H9 (cell line): ENCODE results near the gene STAP2. TPM values are rescaled to one million over a fixed set of nuclear protein-coding genes. Genes with fewer than 3 reads are reported as not detected.
A peak's percentile ranks its signal among the peaks of the same experiment; 100 is the strongest.

Source experiments
- DNase-seq: peaks from one replicate; pipeline ENCODE4 v3.0.0-alpha.2; 2017
- H2AFZ ChIP-seq: one replicate; pipeline ENCODE4 v1.6.1; 2013; ENCODE audit warnings: mild to moderate bottlenecking, low read length, control low read depth, moderate library complexity
- H2AK5ac ChIP-seq: 2 replicates; pipeline ENCODE4 v1.6.1; 2013; ENCODE audit warnings: low read length, control low read depth, mixed read lengths; ENCODE audit not compliant: insufficient read length
- H2BK120ac ChIP-seq: one replicate; pipeline ENCODE4 v1.6.1; 2013; ENCODE audit warnings: low read depth, mild to moderate bottlenecking, low read length, control low read depth, inconsistent platforms; ENCODE audit not compliant: poor library complexity, severe bottlenecking
- H2BK12ac ChIP-seq: 2 replicates; pipeline ENCODE4 v1.6.1; 2013; ENCODE audit warnings: low read length, control low read depth, mixed read lengths, low read depth; ENCODE audit not compliant: insufficient read length
- H2BK15ac ChIP-seq: 2 replicates; pipeline ENCODE4 v1.6.1; 2013; ENCODE audit warnings: low read depth, low read length, control low read depth
- H2BK20ac ChIP-seq: one replicate; pipeline ENCODE4 v1.6.1; 2013; ENCODE audit warnings: low read depth, mild to moderate bottlenecking, low read length, control low read depth, inconsistent platforms; ENCODE audit not compliant: poor library complexity, severe bottlenecking
- H2BK5ac ChIP-seq: 2 replicates; pipeline ENCODE4 v1.6.1; 2013; ENCODE audit warnings: low read length, control low read depth, mixed read lengths; ENCODE audit not compliant: insufficient read length
- H3K14ac ChIP-seq: 2 replicates; pipeline ENCODE4 v1.6.1; 2013; ENCODE audit warnings: low read length, control low read depth; ENCODE audit not compliant: insufficient read depth
- H3K18ac ChIP-seq: 2 replicates; pipeline ENCODE4 v1.6.1; 2013; ENCODE audit warnings: low read depth, mild to moderate bottlenecking, mixed read lengths, low read length, control low read depth; ENCODE audit not compliant: insufficient read length
- H3K23ac ChIP-seq: 2 replicates; pipeline ENCODE4 v1.6.1; 2013; ENCODE audit warnings: low read length, control low read depth, mixed read lengths, low read depth; ENCODE audit not compliant: insufficient read length
- H3K23me2 ChIP-seq: 2 replicates; pipeline ENCODE4 v1.6.1; 2013; ENCODE audit warnings: low read depth, mild to moderate bottlenecking, mixed read lengths, low read length, control low read depth; ENCODE audit not compliant: insufficient read length, poor library complexity, severe bottlenecking
- H3K27ac ChIP-seq: 2 replicates; pipeline ENCODE4 v1.5.1; 2013; ENCODE audit warnings: low read length, control low read depth, mixed read lengths, low read depth; ENCODE audit not compliant: insufficient read length
- H3K27me3 ChIP-seq: 2 replicates; pipeline ENCODE4 v1.6.1; 2013; ENCODE audit warnings: low read length, control low read depth, inconsistent platforms; ENCODE audit not compliant: insufficient read depth
- H3K4ac ChIP-seq: 2 replicates; pipeline ENCODE4 v1.6.1; 2013; ENCODE audit warnings: low read depth, mild to moderate bottlenecking, control low read depth, inconsistent platforms, low read length, moderate library complexity
- H3K4me1 ChIP-seq: 2 replicates; pipeline ENCODE4 v1.6.1; 2013; ENCODE audit warnings: low read length, control low read depth, inconsistent platforms; ENCODE audit not compliant: insufficient read depth
- H3K4me2 ChIP-seq: 2 replicates; pipeline ENCODE4 v1.6.1; 2013; ENCODE audit warnings: low read length, control low read depth, mixed read lengths; ENCODE audit not compliant: insufficient read length, insufficient read depth
- H3K56ac ChIP-seq: 2 replicates; pipeline ENCODE4 v1.6.1; 2013; ENCODE audit warnings: low read depth, mild to moderate bottlenecking, mixed read lengths, low read length, control low read depth; ENCODE audit not compliant: insufficient read length
- H3K79me1 ChIP-seq: 2 replicates; pipeline ENCODE4 v1.6.1; 2013; ENCODE audit warnings: low read depth, mild to moderate bottlenecking, moderate library complexity, low read length, control low read depth, inconsistent platforms; ENCODE audit not compliant: insufficient read depth, poor library complexity, severe bottlenecking
- H3K79me2 ChIP-seq: 2 replicates; pipeline ENCODE4 v1.6.1; 2013; ENCODE audit warnings: low read length, control low read depth, inconsistent platforms; ENCODE audit not compliant: insufficient read depth
- H3K9ac ChIP-seq: 2 replicates; pipeline ENCODE4 v1.6.1; 2013; ENCODE audit warnings: low read length, control low read depth, mixed read lengths; ENCODE audit not compliant: insufficient read length; ENCODE audit errors: extremely low read depth
- H3K9me3 ChIP-seq: one replicate; pipeline ENCODE4 v1.6.1; 2013; ENCODE audit warnings: low read depth, low read length, inconsistent platforms; ENCODE audit not compliant: control insufficient read depth
- H3T11ph ChIP-seq: one replicate; pipeline ENCODE4 v1.6.1; 2013; ENCODE audit warnings: mild to moderate bottlenecking, low read length, control low read depth, inconsistent platforms
- H4K20me1 ChIP-seq: one replicate; pipeline ENCODE4 v1.6.1; 2013; ENCODE audit not compliant: control insufficient read depth, insufficient read length, insufficient read depth
- H4K5ac ChIP-seq: 2 replicates; pipeline ENCODE4 v1.6.1; 2013; ENCODE audit warnings: low read depth, mild to moderate bottlenecking, mixed read lengths, low read length, control low read depth; ENCODE audit not compliant: insufficient read length
- H4K8ac ChIP-seq: replicated peaks from 2 replicates; pipeline ENCODE4 v1.6.1; 2013; ENCODE audit warnings: low read length, control low read depth, mixed read lengths, low read depth; ENCODE audit not compliant: insufficient read length
- H4K91ac ChIP-seq: 2 replicates; pipeline ENCODE4 v1.6.1; 2013; ENCODE audit warnings: low read depth, mild to moderate bottlenecking, moderate library complexity, mixed read lengths, low read length, control low read depth; ENCODE audit not compliant: insufficient read length
- H3K27ac Mint-ChIP-seq, 3 experiments: 2 replicates in 2 of 3; 3 replicates in 1 of 3; pipeline ENCODE4 v1.8.0; 2020 to 2021; ENCODE audit warnings: mixed read lengths in 3 of 3, mild to moderate bottlenecking in 1 of 3, moderate library complexity in 1 of 3
- H3K27me3 Mint-ChIP-seq: 2 replicates; pipeline ENCODE4 v1.8.0; 2021; ENCODE audit warnings: low read depth, mild to moderate bottlenecking, moderate library complexity, mixed read lengths
- H3K36me3 Mint-ChIP-seq, 3 experiments: 2 replicates in 2 of 3; 3 replicates in 1 of 3; pipeline ENCODE4 v1.8.0; 2020 to 2021; ENCODE audit warnings: low read depth in 3 of 3, mixed read lengths in 3 of 3; ENCODE audit not compliant: insufficient read depth in 1 of 3
- H3K4me1 Mint-ChIP-seq, 2 experiments: 2 replicates each; pipeline ENCODE4 v1.8.0; 2020; ENCODE audit warnings: mixed read lengths in 2 of 2
- H3K4me3 Mint-ChIP-seq, 2 experiments: 2 replicates in 1 of 2; 3 replicates in 1 of 2; pipeline ENCODE4 v1.8.0; 2020 to 2021; ENCODE audit warnings: mild to moderate bottlenecking in 2 of 2, mixed read lengths in 2 of 2, moderate library complexity in 1 of 2
- H3K9me3 Mint-ChIP-seq, 2 experiments: 2 replicates in 1 of 2; 3 replicates in 1 of 2; pipeline ENCODE4 v1.8.0; 2020; ENCODE audit warnings: mild to moderate bottlenecking in 2 of 2, mixed read lengths in 2 of 2, moderate library complexity in 1 of 2
- WGBS: extraction: QIAGEN DNeasy Blood & Tissue Kit; methylation state at CpG from one replicate; pipeline ENCODE4 v1.1.7; 2013; ENCODE audit warnings: missing lambda C conversion rate, low lambda C conversion rate, mixed read lengths; ENCODE audit not compliant: insufficient read length; ENCODE audit errors: extremely low coverage; 5-methylcytosine and 5-hydroxymethylcytosine counted together
- total RNA-seq: library from RNA; stranded (reverse); gene quantifications from 2 replicates; pipeline ENCODE4 v1.2.1, GENCODE V29; 2021
- TF ChIP-seq, protein P1 (sequence below): fragments of 200-600 bp; sonication (generic); conservative IDR thresholded peaks from 3 replicates; pipeline ENCODE4 v1.8.0; 2021; ENCODE audit warnings: antibody characterized with exemption, mild to moderate bottlenecking

The STAP2 gene
- total RNA-seq, 1 experiment from 2014 or later = 20.2 TPM

DNA sequence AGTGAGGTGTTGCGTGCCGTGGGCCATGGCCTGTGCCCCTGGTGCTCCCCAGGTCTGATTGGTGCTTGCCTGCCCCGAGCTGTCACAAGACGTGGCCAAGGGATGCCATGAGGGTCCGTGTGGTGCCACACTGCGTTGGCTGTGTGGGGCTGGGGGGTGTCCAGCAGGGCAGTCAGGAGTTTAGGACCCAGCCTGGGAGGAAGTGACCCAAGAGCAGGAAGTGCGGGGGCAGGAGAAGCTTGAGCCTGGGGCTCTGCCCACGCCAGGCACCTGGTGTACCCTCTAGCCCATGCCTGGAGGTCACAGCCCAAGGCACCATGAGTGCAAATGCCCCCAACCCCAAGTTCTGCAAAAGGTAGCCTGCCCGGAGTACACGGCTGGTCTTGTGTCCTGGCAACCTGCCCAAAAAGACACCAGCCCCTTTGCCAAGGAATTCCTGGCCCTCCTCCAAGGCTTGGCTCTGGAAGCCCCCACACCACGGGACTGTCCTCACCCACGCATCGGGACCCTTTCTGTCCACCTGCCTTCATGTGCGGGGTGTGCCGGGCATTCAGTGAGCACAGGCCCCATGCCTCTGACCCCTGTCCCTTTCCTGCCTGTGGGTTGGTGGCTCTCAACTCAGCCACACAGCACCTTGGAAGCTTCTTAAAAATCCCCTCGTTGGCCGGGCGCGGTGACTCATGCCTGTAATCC, 29.6 kb upstream of the STAP2 start:
- Histone ChIP-seq H3K79me1 (no peaks in the 10 kb centered on the region), H3K79me2 (no peaks in the 10 kb centered on the region), H3K4me2 (no peak overlapping the region), H3K23me2 (no peaks in the 10 kb centered on the region), H3K14ac (no peak overlapping the region), H3K4ac (no peak overlapping the region), H3K27ac (no peak overlapping the region), H4K5ac (no peak overlapping the region), H3K27me3 (no peaks in the 10 kb centered on the region), H2AK5ac (no peak overlapping the region), H2AFZ (no peak overlapping the region), H2BK120ac (no peak overlapping the region), H2BK5ac (no peak overlapping the region), H2BK20ac (no peak overlapping the region), H2BK15ac (no peak overlapping the region), H4K20me1 (no peaks in the 10 kb centered on the region), H3K23ac (no peak overlapping the region), H3K18ac (peak overlapping the region; percentile 12), H3K4me1 (no peaks in the 10 kb centered on the region; the same call in 1 of the 2 replicates), H3T11ph (no peak overlapping the region), H3K9ac (no peak overlapping the region), H4K91ac (no peak overlapping the region), H2BK12ac (no peak overlapping the region), H3K9me3 (no peaks in the 10 kb centered on the region), H4K8ac (no peak overlapping the region), H3K56ac (no peak overlapping the region)
- DNase-seq = no peak
- Mint-ChIP-seq H3K4me3 (no peak overlapping the region), H3K27ac (peak overlapping the region in 2 of 3 experiments; percentile 75 to 77; a peak in 3 of 7 replicates), H3K36me3 (peaks cover 3 to 23% (median 11%) of the 10 kb centered on the region in 3 experiments; a peak in 4 of 7 replicates), H3K27me3 (peaks cover 4% of the 10 kb centered on the region; the same call in 1 of the 2 replicates), H3K4me1 (peaks cover 10 to 20% of the 10 kb centered on the region in 2 experiments), H3K9me3 (no peaks in the 10 kb centered on the region)
- TF ChIP-seq, protein P1, sequence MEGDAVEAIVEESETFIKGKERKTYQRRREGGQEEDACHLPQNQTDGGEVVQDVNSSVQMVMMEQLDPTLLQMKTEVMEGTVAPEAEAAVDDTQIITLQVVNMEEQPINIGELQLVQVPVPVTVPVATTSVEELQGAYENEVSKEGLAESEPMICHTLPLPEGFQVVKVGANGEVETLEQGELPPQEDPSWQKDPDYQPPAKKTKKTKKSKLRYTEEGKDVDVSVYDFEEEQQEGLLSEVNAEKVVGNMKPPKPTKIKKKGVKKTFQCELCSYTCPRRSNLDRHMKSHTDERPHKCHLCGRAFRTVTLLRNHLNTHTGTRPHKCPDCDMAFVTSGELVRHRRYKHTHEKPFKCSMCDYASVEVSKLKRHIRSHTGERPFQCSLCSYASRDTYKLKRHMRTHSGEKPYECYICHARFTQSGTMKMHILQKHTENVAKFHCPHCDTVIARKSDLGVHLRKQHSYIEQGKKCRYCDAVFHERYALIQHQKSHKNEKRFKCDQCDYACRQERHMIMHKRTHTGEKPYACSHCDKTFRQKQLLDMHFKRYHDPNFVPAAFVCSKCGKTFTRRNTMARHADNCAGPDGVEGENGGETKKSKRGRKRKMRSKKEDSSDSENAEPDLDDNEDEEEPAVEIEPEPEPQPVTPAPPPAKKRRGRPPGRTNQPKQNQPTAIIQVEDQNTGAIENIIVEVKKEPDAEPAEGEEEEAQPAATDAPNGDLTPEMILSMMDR = no peak
- no CpG with 5 or more reads among the region's 19 CpGs for WGBS
